HG02943 (cell line): ENCODE measurements around the gene CIAO2B.
"Not testable (repeated sequence)": the region's sequence is repeated elsewhere in the genome, so short reads cannot be mapped to it uniquely, and the experiment has no call there.

Source experiments
- ATAC-seq: cut with Tn5 transposase; IDR thresholded peaks from one replicate; pipeline ENCODE4 v1.9.1; 2021; ENCODE audit warnings: mild to moderate bottlenecking, low read depth, moderate library complexity; ENCODE audit not compliant: unreplicated experiment

The CIAO2B gene

GRCh38 chr16:66905633-66906539 is 28.3 kb downstream of the CIAO2B start:
- ATAC-seq = no peak

- ATAC-seq = no peak
These were observed 29.2 kb downstream of the CIAO2B start for GRCh38 chr16:66904846-66905632.

- no peak for ATAC-seq
These were observed 29.8 kb downstream of the CIAO2B start for GRCh38 chr16:66904428-66904845.

- ATAC-seq = no peak
These were observed 30.4 kb downstream of the CIAO2B start for GRCh38 chr16:66903544-66904427.

- no peak for ATAC-seq
These were observed 31.3 kb downstream of the CIAO2B start for GRCh38 chr16:66902648-66903543.

- no peak for ATAC-seq
These were observed 32.6 kb downstream of the CIAO2B start for GRCh38 chr16:66901626-66902025.

GRCh38 chr16:66900721-66901441 is 33.3 kb downstream of the CIAO2B start:
- no peak for ATAC-seq

GRCh38 chr16:66899945-66900710 is 34.1 kb downstream of the CIAO2B start:
- ATAC-seq = no peak

- ATAC-seq = no peak
These were observed 34.8 kb downstream of the CIAO2B start for GRCh38 chr16:66899310-66899944.

- no peak for ATAC-seq
These were observed 35.3 kb downstream of the CIAO2B start for GRCh38 chr16:66898933-66899309.

- no peak for ATAC-seq
These were observed 36.0 kb downstream of the CIAO2B start for GRCh38 chr16:66898207-66898606.

GRCh38 chr16:66896682-66897081 is 37.5 kb downstream of the CIAO2B start:
- not testable (repeated sequence) for ATAC-seq

- ATAC-seq = no peak
These were observed 38.2 kb downstream of the CIAO2B start for GRCh38 chr16:66895999-66896398.

GRCh38 chr16:66895689-66895979 is 38.6 kb downstream of the CIAO2B start:
- ATAC-seq = no peak

- no peak for ATAC-seq
These were observed 39.1 kb downstream of the CIAO2B start for GRCh38 chr16:66894948-66895688.

- ATAC-seq = no peak
These were observed 40.1 kb downstream of the CIAO2B start for GRCh38 chr16:66894055-66894454.

- ATAC-seq = no peak
These were observed 42.4 kb downstream of the CIAO2B start for GRCh38 chr16:66891797-66892196.
